ENCODE measurements around the gene RNASET2.

Gene RNASET2

DNA sequence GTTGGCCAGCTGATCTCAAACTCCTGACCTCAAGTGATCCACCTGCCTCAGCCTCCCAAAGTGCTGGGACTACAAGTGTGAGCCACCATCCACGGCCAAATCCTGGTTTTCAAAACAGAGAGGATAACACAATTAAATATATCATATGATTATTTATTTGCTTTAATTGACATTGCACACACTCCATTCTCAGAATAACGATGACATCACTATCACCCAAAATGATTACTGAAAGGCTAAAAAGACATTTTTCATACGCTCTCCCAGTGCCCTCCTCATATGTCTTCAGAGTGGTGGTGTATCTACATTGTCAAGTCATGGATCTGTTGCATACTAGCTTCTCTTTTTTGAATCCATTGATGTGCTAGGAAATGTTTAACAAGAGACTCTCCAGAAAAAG, 24.4 kb upstream of the RNASET2 start:
- TF ChIP-seq, protein P1, sequence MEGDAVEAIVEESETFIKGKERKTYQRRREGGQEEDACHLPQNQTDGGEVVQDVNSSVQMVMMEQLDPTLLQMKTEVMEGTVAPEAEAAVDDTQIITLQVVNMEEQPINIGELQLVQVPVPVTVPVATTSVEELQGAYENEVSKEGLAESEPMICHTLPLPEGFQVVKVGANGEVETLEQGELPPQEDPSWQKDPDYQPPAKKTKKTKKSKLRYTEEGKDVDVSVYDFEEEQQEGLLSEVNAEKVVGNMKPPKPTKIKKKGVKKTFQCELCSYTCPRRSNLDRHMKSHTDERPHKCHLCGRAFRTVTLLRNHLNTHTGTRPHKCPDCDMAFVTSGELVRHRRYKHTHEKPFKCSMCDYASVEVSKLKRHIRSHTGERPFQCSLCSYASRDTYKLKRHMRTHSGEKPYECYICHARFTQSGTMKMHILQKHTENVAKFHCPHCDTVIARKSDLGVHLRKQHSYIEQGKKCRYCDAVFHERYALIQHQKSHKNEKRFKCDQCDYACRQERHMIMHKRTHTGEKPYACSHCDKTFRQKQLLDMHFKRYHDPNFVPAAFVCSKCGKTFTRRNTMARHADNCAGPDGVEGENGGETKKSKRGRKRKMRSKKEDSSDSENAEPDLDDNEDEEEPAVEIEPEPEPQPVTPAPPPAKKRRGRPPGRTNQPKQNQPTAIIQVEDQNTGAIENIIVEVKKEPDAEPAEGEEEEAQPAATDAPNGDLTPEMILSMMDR (IDR thresholded peaks at IDR 0.05; ENCODE audit: insufficient read depth, missing control alignments), result no peak
- FAIRE-seq (no peak), DNase-seq (ENCODE audit: insufficient read length, low spot score) (no peak)

DNA sequence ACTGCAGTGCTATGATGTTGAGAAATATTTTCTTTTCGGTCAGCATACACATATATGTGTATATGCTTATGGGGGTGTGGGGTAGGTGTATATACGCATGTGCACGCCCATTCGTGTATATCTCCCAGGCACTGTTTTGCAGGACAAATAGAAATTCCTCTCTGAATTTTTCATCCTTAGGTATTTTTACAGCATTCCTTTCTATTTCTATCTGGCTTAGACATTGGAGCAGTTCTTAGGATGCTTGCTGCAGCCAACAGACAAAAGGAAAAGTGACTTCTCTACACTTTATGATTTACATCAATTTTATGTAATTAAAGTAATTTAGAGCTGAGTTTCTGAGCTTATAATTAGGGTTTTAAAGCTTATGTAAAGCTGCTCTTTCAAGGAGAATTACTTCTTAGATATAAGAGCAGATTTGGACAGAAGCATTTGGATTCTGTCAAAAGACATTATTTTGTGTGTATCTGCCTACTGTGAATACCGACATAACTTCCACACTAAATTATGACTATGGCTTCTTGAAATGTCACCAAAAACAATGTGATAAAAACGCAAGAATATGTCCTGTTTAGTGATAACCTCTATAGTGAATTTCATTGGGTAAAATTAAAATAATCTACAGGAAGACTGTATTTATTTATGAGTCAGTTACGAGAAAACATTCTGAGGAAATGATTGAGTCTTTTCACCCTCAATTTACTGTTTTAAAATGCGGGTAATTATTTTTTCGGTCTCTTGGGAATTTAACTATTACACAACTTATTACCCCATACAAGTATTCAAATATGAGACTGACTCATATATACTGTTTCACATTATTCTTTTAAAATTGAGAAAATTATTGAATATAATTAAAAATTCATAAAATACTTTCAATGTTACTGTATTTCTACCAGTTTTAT, 21.5 kb upstream of the RNASET2 start:
- FAIRE-seq (no peak), DNase-seq (ENCODE audit: insufficient read length, low spot score) (peak; percentile 34)
- TF ChIP-seq, protein P1 (IDR thresholded peaks at IDR 0.05; ENCODE audit: insufficient read depth, missing control alignments), result no peak

DNA sequence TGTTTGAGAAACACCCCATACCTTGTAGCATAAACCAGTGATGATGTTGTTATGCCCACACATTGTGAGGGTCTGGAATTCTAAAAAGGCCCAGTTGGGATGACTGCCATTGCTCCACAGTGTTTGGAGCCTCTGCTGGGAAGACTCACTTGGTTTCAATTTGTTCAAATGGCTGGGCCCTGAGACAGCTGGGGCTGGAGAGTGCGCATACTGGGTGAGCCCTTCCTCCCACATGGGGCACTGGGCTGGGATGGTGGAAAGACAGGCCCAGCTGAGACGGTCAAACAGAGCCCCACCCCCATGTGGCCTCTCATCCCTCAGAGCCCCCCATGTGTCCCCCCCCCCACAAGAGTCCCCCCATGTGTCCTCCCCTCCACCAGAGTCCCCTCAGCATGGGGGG, 20.3 kb upstream of the RNASET2 start:
- DNase-seq (ENCODE audit: insufficient read length, low spot score) (no peak), FAIRE-seq (no peak)
- TF ChIP-seq, protein P1 (IDR thresholded peaks at IDR 0.05; ENCODE audit: insufficient read depth, missing control alignments), result no peak

DNA sequence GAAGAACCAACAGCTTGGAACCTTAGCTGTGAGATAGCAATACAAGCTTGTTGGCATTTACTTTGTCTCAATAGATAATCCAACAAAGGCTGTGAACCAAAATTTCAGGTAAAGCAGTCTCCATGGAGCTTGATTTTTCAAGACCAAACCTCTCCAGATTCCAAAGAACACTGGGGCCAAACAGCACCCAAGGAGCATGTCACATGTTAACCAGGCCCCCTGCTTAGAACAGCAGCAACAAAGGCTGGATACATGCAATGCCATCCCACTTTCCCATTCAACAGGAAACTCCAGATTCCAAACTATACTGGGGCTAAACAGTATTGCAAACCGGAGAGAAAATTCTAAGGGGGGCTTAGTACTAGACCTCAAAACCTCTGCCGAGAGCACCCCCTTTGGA, 15.8 kb upstream of the RNASET2 start:
- FAIRE-seq, result no peak
- TF ChIP-seq, protein P1 (IDR thresholded peaks at IDR 0.05; ENCODE audit: insufficient read depth, missing control alignments), result no peak
- no peak for DNase-seq (ENCODE audit: insufficient read length, low spot score)

DNA sequence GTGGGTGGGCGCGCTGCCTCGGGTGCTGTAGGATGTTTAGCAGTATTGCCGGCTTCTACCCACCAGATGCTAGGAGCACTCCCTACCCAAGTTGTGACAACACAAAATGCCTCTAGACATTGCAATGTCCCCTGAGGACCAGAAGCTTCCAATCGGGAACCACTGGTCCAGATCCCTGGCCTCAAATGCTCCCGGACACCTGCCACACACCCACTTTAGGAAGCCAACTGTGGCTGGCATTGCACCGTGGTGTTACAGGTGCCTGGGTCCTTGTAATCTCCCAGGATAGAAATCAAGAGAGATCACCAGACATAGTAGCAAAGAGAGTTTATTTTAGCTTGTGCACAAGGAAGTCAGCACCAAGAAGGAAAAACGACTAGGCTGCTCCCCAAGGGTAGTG, 14.9 kb upstream of the RNASET2 start:
- FAIRE-seq (no peak), DNase-seq (ENCODE audit: insufficient read length, low spot score) (no peak)
- TF ChIP-seq, protein P1 (IDR thresholded peaks at IDR 0.05; ENCODE audit: insufficient read depth, missing control alignments), result no peak

DNA sequence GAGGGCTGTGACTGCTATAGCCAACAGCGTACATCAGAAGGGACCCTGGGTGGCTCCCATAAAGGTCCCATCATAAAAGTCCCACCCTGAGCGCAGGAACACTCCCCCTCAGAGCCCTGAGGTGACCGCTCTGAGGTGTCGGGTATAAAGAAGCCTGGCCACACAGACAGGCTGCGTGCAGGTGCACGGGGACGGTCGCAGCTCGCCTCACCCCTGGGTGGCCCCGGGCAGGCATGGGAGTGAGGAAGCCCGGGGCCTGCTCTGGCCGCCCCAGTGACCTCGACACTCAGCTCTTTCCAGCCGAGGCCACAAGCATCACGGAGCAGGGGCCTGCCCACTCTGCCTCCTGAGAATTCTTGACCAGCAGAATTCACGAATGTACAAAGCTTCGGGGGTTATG, 14.4 kb upstream of the RNASET2 start:
- FAIRE-seq (no peak), DNase-seq (ENCODE audit: insufficient read length, low spot score) (no peak)

More for the DNA sequence above, 14.4 kb upstream of the RNASET2 start:
- TF ChIP-seq, protein P1 (IDR thresholded peaks at IDR 0.05; ENCODE audit: insufficient read depth, missing control alignments), result no peak
